Chondrocyte (in vitro differentiated cells): ENCODE measurements around the gene UROC1. TPM values are rescaled to one million over a fixed set of nuclear protein-coding genes. Genes with fewer than 3 reads are reported as not detected.

Experiments used
- DNase-seq: peaks from one replicate; pipeline ENCODE4 v3.0.0; 2021; ENCODE audit warnings: mixed read lengths, low spot score
- H3K27ac Mint-ChIP-seq: one replicate; pipeline ENCODE4 v1.8.0; 2021; ENCODE audit warnings: mild to moderate bottlenecking, moderate library complexity, mixed read lengths; ENCODE audit not compliant: unreplicated experiment
- H3K27me3 Mint-ChIP-seq: 2 replicates; pipeline ENCODE4 v1.8.0; 2021; ENCODE audit warnings: low read depth, mixed read lengths
- H3K36me3 Mint-ChIP-seq: 2 replicates; pipeline ENCODE4 v1.8.0; 2021; ENCODE audit warnings: low read depth, mixed read lengths
- H3K4me1 Mint-ChIP-seq: 2 replicates; pipeline ENCODE4 v1.8.0; 2021; ENCODE audit warnings: low read depth, mild to moderate bottlenecking, mixed read lengths
- H3K4me3 Mint-ChIP-seq: one replicate; pipeline ENCODE4 v1.8.0; 2021; ENCODE audit warnings: mild to moderate bottlenecking, moderate library complexity, mixed read lengths; ENCODE audit not compliant: unreplicated experiment
- H3K9me3 Mint-ChIP-seq: 2 replicates; pipeline ENCODE4 v1.8.0; 2021; ENCODE audit warnings: low read depth, mixed read lengths
- total RNA-seq: library from RNA; stranded (reverse); gene quantifications from 3 replicates; pipeline ENCODE4 v1.2.1, GENCODE V29; 2021
- TF ChIP-seq, protein P1 (sequence below): fragments of 200-600 bp; sonication (generic); IDR thresholded peaks from 2 replicates; pipeline ENCODE4 v1.5.0; 2021; ENCODE audit warnings: antibody characterized with exemption, mild to moderate bottlenecking, moderate library complexity

UROC1 gene
- total RNA-seq, 1 donor from 2014 or later = not detected

- Mint-ChIP-seq H3K9me3 (no peaks in the 10 kb centered on the region), H3K27me3 (peaks cover 5% of the 10 kb centered on the region), H3K36me3 (no peaks in the 10 kb centered on the region), H3K4me1 (peaks cover 11% of the 10 kb centered on the region), H3K27ac (no peak overlapping the region), H3K4me3 (no peak overlapping the region)
- TF ChIP-seq, protein P1, sequence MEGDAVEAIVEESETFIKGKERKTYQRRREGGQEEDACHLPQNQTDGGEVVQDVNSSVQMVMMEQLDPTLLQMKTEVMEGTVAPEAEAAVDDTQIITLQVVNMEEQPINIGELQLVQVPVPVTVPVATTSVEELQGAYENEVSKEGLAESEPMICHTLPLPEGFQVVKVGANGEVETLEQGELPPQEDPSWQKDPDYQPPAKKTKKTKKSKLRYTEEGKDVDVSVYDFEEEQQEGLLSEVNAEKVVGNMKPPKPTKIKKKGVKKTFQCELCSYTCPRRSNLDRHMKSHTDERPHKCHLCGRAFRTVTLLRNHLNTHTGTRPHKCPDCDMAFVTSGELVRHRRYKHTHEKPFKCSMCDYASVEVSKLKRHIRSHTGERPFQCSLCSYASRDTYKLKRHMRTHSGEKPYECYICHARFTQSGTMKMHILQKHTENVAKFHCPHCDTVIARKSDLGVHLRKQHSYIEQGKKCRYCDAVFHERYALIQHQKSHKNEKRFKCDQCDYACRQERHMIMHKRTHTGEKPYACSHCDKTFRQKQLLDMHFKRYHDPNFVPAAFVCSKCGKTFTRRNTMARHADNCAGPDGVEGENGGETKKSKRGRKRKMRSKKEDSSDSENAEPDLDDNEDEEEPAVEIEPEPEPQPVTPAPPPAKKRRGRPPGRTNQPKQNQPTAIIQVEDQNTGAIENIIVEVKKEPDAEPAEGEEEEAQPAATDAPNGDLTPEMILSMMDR = peak; percentile 46
- peak; percentile 70 for DNase-seq
These were observed 30.3 kb downstream of the UROC1 start for GRCh38 chr3:126487151-126487771.

DNA sequence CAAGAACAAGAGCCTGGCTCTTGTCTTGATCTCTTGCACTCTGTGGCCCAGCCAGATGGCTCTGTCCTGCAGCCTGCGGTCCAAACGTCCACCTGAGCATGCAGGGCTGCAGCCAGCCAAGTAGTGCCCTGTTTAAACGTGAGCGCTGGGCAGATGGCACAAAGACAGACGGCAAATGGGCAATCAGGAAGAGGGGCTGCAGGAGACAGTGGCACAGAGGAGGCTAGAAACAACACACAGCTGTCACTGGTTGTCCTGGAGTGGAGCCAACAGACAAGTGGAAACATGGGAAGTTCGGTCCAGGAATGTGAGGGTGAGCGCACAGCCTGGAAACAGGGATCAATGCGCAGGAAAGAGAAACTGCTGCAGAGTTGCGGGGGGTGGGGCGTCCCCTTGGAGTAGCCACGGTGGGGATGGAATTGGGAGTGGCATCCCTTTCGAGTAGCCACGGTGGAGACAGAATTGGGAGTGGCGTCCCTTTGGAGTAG lies 31.2 kb downstream of the UROC1 start:
- no peaks in the 10 kb centered on the region for H3K9me3 Mint-ChIP-seq
- TF ChIP-seq, protein P1 = no peak
- H3K4me1 Mint-ChIP-seq = peaks cover 16% of the 10 kb centered on the region
- H3K27ac Mint-ChIP-seq = no peak overlapping the region
- peak; percentile 60 for DNase-seq
- no peak overlapping the region for H3K4me3 Mint-ChIP-seq
- no peaks in the 10 kb centered on the region for H3K36me3 Mint-ChIP-seq
- peaks cover 5% of the 10 kb centered on the region for H3K27me3 Mint-ChIP-seq

- Mint-ChIP-seq H3K27me3 (peaks cover 3% of the 10 kb centered on the region), H3K4me3 (no peak overlapping the region), H3K4me1 (peaks cover 16% of the 10 kb centered on the region), H3K27ac (no peak overlapping the region), H3K36me3 (no peaks in the 10 kb centered on the region), H3K9me3 (no peaks in the 10 kb centered on the region)
- TF ChIP-seq, protein P1 = no peak
- DNase-seq = peak; percentile 58
These were observed 31.6 kb downstream of the UROC1 start for GRCh38 chr3:126485956-126486355.

- H3K9me3 Mint-ChIP-seq = no peaks in the 10 kb centered on the region
- no peaks in the 10 kb centered on the region for H3K36me3 Mint-ChIP-seq
- no peak overlapping the region for H3K27ac Mint-ChIP-seq
- TF ChIP-seq, protein P1 = no peak
- peaks cover 2% of the 10 kb centered on the region for H3K27me3 Mint-ChIP-seq
- peaks cover 16% of the 10 kb centered on the region for H3K4me1 Mint-ChIP-seq
- no peak overlapping the region for H3K4me3 Mint-ChIP-seq
- DNase-seq = peak; percentile 42
These were observed 32.2 kb downstream of the UROC1 start for GRCh38 chr3:126485176-126485897.

DNA sequence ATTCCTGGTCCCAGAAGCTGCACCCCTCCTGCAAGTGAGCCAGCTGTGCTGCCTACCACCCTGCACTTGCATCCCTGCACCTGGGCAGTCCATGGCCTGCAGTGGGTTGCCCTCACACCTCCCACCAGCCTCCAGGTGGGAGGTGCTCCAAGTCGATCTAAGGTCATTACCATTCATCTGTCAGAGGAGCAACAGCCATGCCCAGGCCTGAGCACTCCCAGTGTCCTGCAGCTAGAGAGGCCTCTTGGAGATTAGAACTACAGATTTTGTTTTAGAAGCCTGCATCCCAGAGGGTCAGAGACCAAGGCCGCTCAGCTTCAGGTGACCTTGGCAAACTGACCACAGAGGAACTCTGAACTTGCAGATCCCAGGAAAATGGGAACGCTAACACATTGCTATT lies 32.9 kb downstream of the UROC1 start:
- H3K36me3 Mint-ChIP-seq = no peaks in the 10 kb centered on the region
- TF ChIP-seq, protein P1 = no peak
- H3K27ac Mint-ChIP-seq = no peak overlapping the region
- DNase-seq = no peak
- peaks cover 2% of the 10 kb centered on the region for H3K27me3 Mint-ChIP-seq
- no peaks in the 10 kb centered on the region for H3K9me3 Mint-ChIP-seq
- peaks cover 16% of the 10 kb centered on the region for H3K4me1 Mint-ChIP-seq
- H3K4me3 Mint-ChIP-seq = no peak overlapping the region
